ENCODE results near the gene KCTD5.
A peak's percentile ranks its signal among the peaks of the same experiment; 100 is the strongest.
"Not testable (repeated sequence)": the region's sequence is repeated elsewhere in the genome, so short reads cannot be mapped to it uniquely, and the experiment has no call there.

The KCTD5 gene

GRCh38 chr16:2682209-2683021 is at the start of gene KCTD5:
KCTD5 (plus strand) TSS chr16:2682523; CDS start chr16:2682549, 26 bp downstream.
- peak; percentile 97 for DNase-seq (ENCODE audit: low read depth)

- not testable (repeated sequence) for DNase-seq (ENCODE audit: low read depth)
Measured at GRCh38 chr16:2639071-2639721, 43.1 kb upstream of the KCTD5 start.

- DNase-seq (ENCODE audit: low read depth): not testable (repeated sequence)
Measured at GRCh38 chr16:2639722-2640072, 42.6 kb upstream of the KCTD5 start.

GRCh38 chr16:2642561-2642960 is 39.8 kb upstream of the KCTD5 start:
- not testable (repeated sequence) for DNase-seq (ENCODE audit: low read depth)

GRCh38 chr16:2644754-2645453 is 37.4 kb upstream of the KCTD5 start:
- DNase-seq (ENCODE audit: low read depth): not testable (repeated sequence)

GRCh38 chr16:2651268-2651871 is 31.0 kb upstream of the KCTD5 start:
- not testable (repeated sequence) for DNase-seq (ENCODE audit: low read depth)

GRCh38 chr16:2653915-2654314 is 28.4 kb upstream of the KCTD5 start:
- DNase-seq (ENCODE audit: low read depth): not testable (repeated sequence)

GRCh38 chr16:2654949-2655348 is 27.4 kb upstream of the KCTD5 start:
- not testable (repeated sequence) for DNase-seq (ENCODE audit: low read depth)

- no peak for DNase-seq (ENCODE audit: low read depth)
Measured at GRCh38 chr16:2656985-2657384, 25.3 kb upstream of the KCTD5 start.

- DNase-seq (ENCODE audit: low read depth): not testable (repeated sequence)
Measured at GRCh38 chr16:2657803-2658202, 24.5 kb upstream of the KCTD5 start.

- not testable (repeated sequence) for DNase-seq (ENCODE audit: low read depth)
Measured at GRCh38 chr16:2659560-2659959, 22.8 kb upstream of the KCTD5 start.

- not testable (repeated sequence) for DNase-seq (ENCODE audit: low read depth)
Measured at GRCh38 chr16:2660014-2660662, 22.2 kb upstream of the KCTD5 start.

- DNase-seq (ENCODE audit: low read depth): not testable (repeated sequence)
Measured at GRCh38 chr16:2660755-2661373, 21.5 kb upstream of the KCTD5 start.

GRCh38 chr16:2663553-2664546 is 18.5 kb upstream of the KCTD5 start:
- DNase-seq (ENCODE audit: low read depth): peak; percentile 27

- DNase-seq (ENCODE audit: low read depth): no peak
Measured at GRCh38 chr16:2664574-2664982, 17.7 kb upstream of the KCTD5 start.

GRCh38 chr16:2666671-2667070 is 15.7 kb upstream of the KCTD5 start:
- not testable (repeated sequence) for DNase-seq (ENCODE audit: low read depth)

- not testable (repeated sequence) for DNase-seq (ENCODE audit: low read depth)
Measured at GRCh38 chr16:2669587-2669986, 12.7 kb upstream of the KCTD5 start.

GRCh38 chr16:2670017-2670416 is 12.3 kb upstream of the KCTD5 start:
- DNase-seq (ENCODE audit: low read depth): peak; percentile 46

GRCh38 chr16:2671193-2671592 is 11.1 kb upstream of the KCTD5 start:
- not testable (repeated sequence) for DNase-seq (ENCODE audit: low read depth)

GRCh38 chr16:2671741-2672140 is 10.6 kb upstream of the KCTD5 start:
- DNase-seq (ENCODE audit: low read depth): no peak

All from iris pigment epithelial cell (primary cell).